Thymus (tissue), 11 donors: ENCODE results near the gene KPNA2. TPM values are rescaled to one million over a fixed set of nuclear protein-coding genes. Genes with fewer than 3 reads are reported as not detected.
"Not testable (repeated sequence)": the region's sequence is repeated elsewhere in the genome, so short reads cannot be mapped to it uniquely, and the experiment has no call there.

Source experiments
- DNase-seq, 9 donors: peaks; one replicate each; pipeline ENCODE4 v3.0.0-alpha.2; 2013; ENCODE audit warnings: low spot score in 9 of 9, low read depth in 6 of 9, missing footprints in 1 of 9
- H3K27ac ChIP-seq, 2 donors: one replicate each; pipeline ENCODE4 v1.5.1; 2013; ENCODE audit warnings: control low read depth in 1 of 2, low read depth in 1 of 2, low read length in 1 of 2, mild to moderate bottlenecking in 1 of 2, moderate library complexity in 1 of 2
- H3K27me3 ChIP-seq, 2 donors: one replicate each; pipeline ENCODE4 v1.5.1; 2013; ENCODE audit warnings: low read length in 1 of 2; ENCODE audit not compliant: control insufficient read depth in 2 of 2, insufficient read depth in 1 of 2
- H3K36me3 ChIP-seq, 2 donors: one replicate each; pipeline ENCODE4 v1.5.1; 2013; ENCODE audit warnings: low read length in 1 of 2, mild to moderate bottlenecking in 1 of 2, moderate library complexity in 1 of 2; ENCODE audit not compliant: control insufficient read depth in 2 of 2, insufficient read depth in 2 of 2
- H3K4me1 ChIP-seq, 2 donors: one replicate each; pipeline ENCODE4 v1.5.1; 2013; ENCODE audit warnings: low read length in 2 of 2; ENCODE audit not compliant: control insufficient read depth in 2 of 2, insufficient read depth in 2 of 2
- H3K4me3 ChIP-seq, 2 donors: one replicate each; pipeline ENCODE4 v1.5.1; 2013; ENCODE audit warnings: low read length in 2 of 2, control low read depth in 1 of 2, mild to moderate bottlenecking in 1 of 2
- H3K9me3 ChIP-seq, 2 donors: one replicate each; pipeline ENCODE4 v1.5.1; 2013; ENCODE audit warnings: low read length in 1 of 2, mild to moderate bottlenecking in 1 of 2; ENCODE audit not compliant: control insufficient read depth in 2 of 2, insufficient read depth in 1 of 2
- WGBS: extraction: QIAGEN DNeasy Blood & Tissue Kit; methylation state at CpG from one replicate; pipeline ENCODE4 v1.1.7; 2013; 5-methylcytosine and 5-hydroxymethylcytosine counted together
- polyA plus RNA-seq: library from polyadenylated mRNA; stranded (reverse); fragments of 200-250 nt; gene quantifications from one replicate; pipeline ENCODE4 v1.2.3, GENCODE V29; 2013
- total RNA-seq: library from RNA; stranded (reverse); fragments of 120-200 nt; gene quantifications from one replicate; pipeline ENCODE4 v1.2.4, GENCODE V29; 2013
- donor health status: healthy.

Gene KPNA2
- total and polyA plus RNA-seq, 2 donors = 29.9 to 111 TPM

DNA sequence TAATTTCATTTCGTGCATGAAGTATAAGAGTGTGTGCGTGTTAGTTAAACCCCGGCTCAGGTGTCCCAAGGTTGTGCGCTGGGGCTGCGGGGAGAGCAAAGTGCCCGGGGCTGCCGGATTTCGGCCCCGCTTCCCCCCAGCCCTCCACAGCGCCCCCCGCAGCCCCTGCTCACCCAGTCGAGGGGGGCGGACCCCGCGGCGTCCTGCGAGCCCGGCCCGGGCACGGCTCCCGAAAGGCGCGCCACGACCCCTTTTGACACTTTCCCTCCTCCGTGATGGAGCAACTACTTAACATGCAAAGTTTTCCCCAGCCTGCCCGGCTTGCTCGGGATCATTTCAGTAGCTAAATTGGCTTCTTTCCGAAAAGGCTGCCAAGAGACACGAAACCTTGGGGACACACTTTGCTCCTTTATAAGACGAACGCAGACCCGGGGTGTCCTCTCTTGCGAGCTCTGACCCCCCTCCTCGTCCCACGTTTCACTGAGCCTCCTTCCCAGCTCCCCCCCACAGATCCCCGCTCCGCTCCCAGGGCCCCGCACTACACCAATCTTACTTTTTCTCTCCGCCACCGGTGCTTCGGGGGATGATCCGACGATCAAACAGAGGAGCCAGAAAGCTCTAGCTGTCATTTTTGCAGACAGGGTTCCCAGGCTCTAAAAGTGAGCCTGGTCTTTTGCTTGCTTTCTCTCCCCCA lies 39.8 kb upstream of the KPNA2 start:
- no peaks in the 10 kb centered on the region for H3K36me3 ChIP-seq
- no peaks in the 10 kb centered on the region for H3K9me3 ChIP-seq
- H3K4me3 ChIP-seq = peak overlapping the region; percentile 33 to 44
- H3K27ac ChIP-seq = no peak overlapping the region
- WGBS = 1% methylated on average over 43 of the region's 43 CpGs
- peaks cover 49 to 70% of the 10 kb centered on the region in 2 donors for H3K27me3 ChIP-seq
- peaks cover 7 to 25% of the 10 kb centered on the region in 2 donors for H3K4me1 ChIP-seq
- peak in 1 of 9 donors; percentile 31 for DNase-seq

DNA sequence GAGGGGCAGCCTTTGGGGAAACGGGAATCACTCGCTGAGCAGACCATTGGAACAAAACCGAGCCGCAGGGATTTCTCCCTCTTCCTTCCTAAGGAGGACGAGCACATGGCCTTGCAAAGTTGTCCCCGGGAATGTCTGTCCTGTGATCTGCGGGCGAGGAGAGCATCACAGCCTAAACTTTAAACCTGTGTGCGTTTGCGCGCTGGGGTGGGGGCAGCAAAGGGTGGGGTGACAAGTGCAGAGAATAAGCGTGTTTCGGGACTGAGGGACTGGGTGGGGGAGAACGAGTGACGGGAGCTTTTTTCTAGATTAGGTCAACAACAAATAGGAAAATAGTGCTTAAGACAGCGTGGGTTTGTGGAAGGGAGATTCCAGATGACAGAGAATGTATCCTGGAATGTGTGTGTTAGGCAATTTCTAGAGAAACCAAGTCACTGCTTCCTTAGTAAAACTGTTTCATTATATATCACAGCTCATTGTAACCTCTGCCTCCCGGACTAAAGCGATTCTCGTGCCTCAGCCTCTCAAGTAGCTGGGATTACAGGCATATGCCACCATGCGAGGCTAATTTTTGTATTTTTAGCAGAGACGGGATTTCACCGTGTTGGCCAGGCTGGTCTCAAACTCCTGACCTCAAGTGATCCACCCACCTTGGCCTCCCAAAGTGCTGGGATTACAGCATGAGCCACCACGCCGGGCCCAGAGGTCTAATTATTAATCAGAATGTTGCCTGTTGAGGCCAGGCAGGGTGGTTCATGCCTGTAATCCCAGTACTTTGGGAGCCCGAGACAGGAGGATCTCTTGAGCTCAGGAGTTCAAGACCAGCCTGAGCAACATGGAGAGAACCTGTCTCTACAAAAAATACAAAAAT lies 39.0 kb upstream of the KPNA2 start, which contains the start of gene C17orf58:
Gene C17orf58 (minus strand): TSS at position 169 of the 871 bp plus-strand sequence. CDS start 271 bp downstream, outside the sequence.
- Histone ChIP-seq H3K4me3 (peak within 1 kb of the TSS; percentile 33 to 44), H3K4me1 (peaks cover 7 to 25% of the 10 kb centered on the region in 2 donors), H3K27me3 (peaks cover 48 to 70% of the 10 kb centered on the region in 2 donors)
- not testable (repeated sequence) for H3K36me3 ChIP-seq, H3K27ac ChIP-seq, H3K9me3 ChIP-seq, DNase-seq
- WGBS = 38% methylated on average over 25 of the region's 25 CpGs

DNA sequence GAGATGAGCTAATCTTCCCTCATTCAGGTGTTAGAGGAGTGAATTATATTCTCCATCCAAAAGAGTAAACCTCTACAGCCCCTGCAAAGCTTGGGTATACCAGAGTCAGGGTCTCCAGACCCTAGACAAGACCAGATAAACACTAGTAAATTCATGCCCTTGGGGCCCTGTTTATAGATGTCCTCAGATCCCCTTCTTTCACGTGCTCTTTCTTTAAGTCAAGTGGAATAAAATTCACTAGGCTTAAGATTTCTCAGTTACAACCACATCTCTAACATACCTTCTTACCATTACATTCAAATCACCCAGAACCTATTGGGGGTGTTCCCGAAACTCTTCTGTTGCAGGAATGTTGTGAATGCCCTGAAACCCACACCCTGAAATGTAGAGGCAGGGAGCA lies 37.1 kb upstream of the KPNA2 start:
- Histone ChIP-seq H3K27me3 (peaks cover 36 to 52% of the 10 kb centered on the region in 2 donors), H3K27ac (no peak overlapping the region), H3K9me3 (no peaks in the 10 kb centered on the region), H3K4me3 (no peak overlapping the region), H3K36me3 (no peaks in the 10 kb centered on the region), H3K4me1 (peaks cover 7 to 20% of the 10 kb centered on the region in 2 donors)
- 90% methylated on average over 2 of the region's 2 CpGs for WGBS
- DNase-seq = no peak

DNA sequence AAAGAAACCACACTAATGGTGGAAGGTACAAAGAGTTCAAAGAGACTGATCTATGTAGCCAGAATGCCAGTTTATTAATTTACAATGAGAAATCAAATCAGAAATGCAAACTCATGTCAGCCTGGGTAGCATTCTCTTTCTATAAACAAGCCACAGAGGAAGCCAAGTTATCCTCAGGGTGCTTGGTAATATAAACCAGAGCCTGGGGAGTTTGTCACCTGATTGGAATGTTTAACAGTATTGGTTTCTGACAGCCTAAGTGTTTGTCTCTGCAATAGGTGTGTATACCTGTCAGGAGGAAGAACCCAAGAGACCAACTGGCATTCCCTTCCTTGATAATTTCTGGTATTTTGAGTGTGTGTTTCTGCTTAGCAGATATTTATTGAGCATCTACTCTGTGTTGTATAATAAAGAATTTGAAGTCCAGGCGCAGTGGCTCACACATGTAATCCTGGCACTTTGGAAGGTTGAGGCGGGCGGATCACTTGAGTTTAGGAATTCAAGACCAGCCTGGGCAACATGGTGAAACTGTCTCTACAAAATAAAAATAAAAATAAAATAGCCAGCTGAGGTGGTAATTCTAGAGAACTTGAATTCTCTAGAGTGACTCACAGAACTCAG lies 36.1 kb upstream of the KPNA2 start:
- over 99% methylated on average over 3 of the region's 3 CpGs for WGBS
- Histone ChIP-seq H3K27me3 (peaks cover 27 to 44% of the 10 kb centered on the region in 2 donors), H3K9me3 (no peaks in the 10 kb centered on the region), H3K36me3 (no peaks in the 10 kb centered on the region), H3K4me3 (no peak overlapping the region), H3K4me1 (peaks cover 7 to 15% of the 10 kb centered on the region in 2 donors), H3K27ac (no peak overlapping the region)
- DNase-seq = no peak

DNA sequence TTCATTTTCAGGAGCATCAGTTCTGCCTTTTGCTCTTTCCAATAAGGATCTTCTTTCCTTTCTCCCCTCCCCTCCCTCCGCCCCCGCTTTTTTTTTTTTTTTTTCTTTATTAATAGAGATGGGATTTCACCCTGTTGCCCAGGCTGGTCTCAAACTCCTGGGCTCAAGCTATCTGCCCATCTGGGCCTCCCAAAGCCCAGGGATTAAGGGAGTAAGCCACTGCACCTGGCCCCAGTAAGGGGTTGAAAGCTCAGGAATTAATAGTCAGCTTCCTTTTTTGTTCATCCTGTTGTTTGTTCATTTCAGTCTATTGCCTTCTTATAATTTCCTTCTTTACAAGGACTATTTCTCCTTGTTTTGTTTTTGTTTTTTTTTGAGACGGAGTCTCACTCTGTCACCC lies 31.3 kb upstream of the KPNA2 start:
- Histone ChIP-seq H3K36me3 (no peaks in the 10 kb centered on the region), H3K27ac (no peak overlapping the region), H3K9me3 (no peaks in the 10 kb centered on the region), H3K4me1 (no peaks in the 10 kb centered on the region), H3K4me3 (no peak overlapping the region), H3K27me3 (peaks cover 0 to 3% of the 10 kb centered on the region in 2 donors)
- 91% methylated on average over 3 of the region's 3 CpGs for WGBS
- DNase-seq = no peak

DNA sequence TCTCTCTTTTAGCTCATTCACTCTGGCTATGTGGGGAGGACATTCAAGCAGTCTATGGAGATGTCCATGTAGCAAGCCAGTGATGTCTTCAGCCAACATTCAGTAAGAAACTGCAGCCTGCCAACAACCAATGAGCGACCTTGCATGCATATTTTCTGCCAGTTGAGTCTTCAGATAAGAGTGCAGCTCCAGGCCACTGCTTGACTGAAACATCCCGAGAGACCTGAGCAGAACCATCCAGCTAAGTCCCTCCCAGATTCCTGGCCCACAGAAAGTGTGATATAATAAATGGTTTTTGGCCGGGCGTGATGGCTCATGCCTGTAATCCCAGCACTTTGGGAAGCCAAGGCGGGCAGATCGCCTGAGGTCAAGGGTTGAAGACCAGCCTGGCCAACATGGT lies 28.7 kb upstream of the KPNA2 start:
- Histone ChIP-seq H3K9me3 (peaks cover 0 to 2% of the 10 kb centered on the region in 2 donors), H3K27me3 (no peaks in the 10 kb centered on the region), H3K27ac (no peak overlapping the region), H3K36me3 (no peaks in the 10 kb centered on the region), H3K4me1 (peaks cover 0 to 3% of the 10 kb centered on the region in 2 donors), H3K4me3 (no peak overlapping the region)
- WGBS = 93% methylated on average over 6 of the region's 6 CpGs
- no peak for DNase-seq

DNA sequence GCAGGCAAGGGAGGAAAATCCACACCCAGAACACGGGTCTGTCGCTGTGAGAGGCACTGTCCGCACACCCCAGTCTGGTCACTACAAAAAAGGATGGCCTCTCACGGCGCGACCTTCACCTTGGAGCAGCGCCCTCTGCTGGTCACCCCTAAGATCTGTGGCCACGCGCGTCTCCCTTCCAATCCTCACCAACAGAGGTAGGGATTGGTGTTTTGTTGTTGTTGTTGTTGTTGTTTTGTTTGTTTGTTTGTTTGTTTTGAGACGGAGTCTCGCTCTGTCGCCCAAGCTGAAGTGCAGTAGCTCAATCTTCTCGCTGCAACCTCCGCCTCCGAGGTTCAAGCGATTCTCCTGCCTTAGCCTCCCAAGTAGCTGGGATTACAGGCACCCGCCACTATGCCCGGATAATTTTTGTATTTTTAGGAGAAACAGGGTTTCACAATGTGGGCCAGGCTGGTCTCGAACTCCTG lies 24.3 kb upstream of the KPNA2 start:
- WGBS = 44% methylated on average over 20 of the region's 20 CpGs
- peak in 2 of 9 donors; percentile 38 to 41 for DNase-seq
- Histone ChIP-seq H3K27me3 (no peaks in the 10 kb centered on the region), H3K9me3 (peaks cover 0 to 2% of the 10 kb centered on the region in 2 donors), H3K36me3 (no peaks in the 10 kb centered on the region), H3K4me1 (peaks cover 0 to 3% of the 10 kb centered on the region in 2 donors), H3K4me3 (no peak overlapping the region), H3K27ac (no peak overlapping the region)

DNA sequence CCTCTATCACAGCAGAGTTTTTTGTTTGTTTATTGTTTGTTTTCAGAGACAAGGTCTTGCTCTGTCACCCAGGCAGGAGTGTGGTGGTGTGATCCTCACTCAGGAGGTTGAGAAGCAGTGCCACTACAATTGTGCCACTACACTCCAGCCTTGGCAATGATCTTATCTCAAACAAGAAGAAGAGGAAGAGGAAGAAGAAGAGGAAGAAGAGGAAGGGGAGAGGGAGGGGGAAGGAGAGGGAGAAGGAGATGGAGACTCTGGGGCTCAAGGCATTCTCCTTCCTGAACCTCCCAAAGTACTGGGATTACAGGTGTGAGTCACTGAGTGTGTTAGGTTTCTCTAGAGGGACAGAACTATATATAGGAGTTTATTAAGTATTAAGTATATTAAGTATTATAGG lies 22.1 kb upstream of the KPNA2 start:
- DNase-seq = no peak
- no peaks in the 10 kb centered on the region for H3K36me3 ChIP-seq

More for the DNA sequence above, 22.1 kb upstream of the KPNA2 start:
- Histone ChIP-seq H3K4me3 (no peak overlapping the region), H3K9me3 (peaks cover 0 to 2% of the 10 kb centered on the region in 2 donors), H3K27ac (no peak overlapping the region), H3K27me3 (no peaks in the 10 kb centered on the region), H3K4me1 (peaks cover 0 to 3% of the 10 kb centered on the region in 2 donors)
